HG03469 (cell line): ENCODE measurements around the gene UBE3A.

Source experiments
- ATAC-seq: cut with Tn5 transposase; IDR thresholded peaks from one replicate; pipeline ENCODE4 v1.9.1; 2021; ENCODE audit warnings: mild to moderate bottlenecking, moderate library complexity, moderate number of reproducible peaks; ENCODE audit not compliant: unreplicated experiment

The UBE3A gene

GRCh38 chr15:25406846-25407245 lies 32.0 kb downstream of the UBE3A start:
- no peak for ATAC-seq

DNA sequence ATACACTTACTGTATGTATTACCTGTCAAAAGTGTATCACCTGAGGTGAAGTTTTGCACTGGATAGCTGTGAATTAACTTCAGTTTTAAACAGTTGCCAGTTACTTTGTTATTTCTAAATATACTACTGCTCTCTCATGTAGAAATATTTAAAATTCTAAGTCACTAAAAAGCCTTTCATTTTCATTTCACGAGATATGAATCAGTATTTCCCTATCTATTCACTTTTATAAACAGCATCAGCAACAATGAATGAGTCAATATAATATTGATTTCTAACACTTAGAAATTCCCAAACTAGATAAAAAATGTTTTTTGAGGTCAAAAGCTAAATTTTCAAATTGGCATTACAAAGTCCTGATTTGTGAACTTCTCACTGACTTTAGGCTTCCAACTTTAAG lies 32.6 kb downstream of the UBE3A start:
- no peak for ATAC-seq

GRCh38 chr15:25403771-25404170 lies 35.1 kb downstream of the UBE3A start:
- ATAC-seq = no peak

DNA sequence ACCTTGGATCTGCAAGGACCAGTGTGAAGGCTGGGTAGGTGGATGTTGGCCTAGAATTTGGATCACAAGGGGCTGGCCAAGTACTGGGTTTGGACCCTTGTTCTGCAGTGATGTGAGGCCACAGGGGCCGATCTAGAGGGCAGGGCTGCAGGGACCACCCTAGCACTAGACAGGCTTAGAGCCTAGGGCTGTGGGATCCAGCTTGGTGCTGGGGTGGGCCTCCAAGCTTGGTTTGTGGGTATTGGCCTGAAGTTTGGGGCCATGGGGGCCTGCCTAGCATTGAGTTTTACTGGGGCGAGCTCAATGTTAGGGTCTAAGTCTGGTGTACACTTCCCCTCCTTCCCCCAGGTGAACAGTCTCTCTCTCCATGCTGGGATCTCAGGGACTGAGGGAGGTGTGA lies 36.5 kb downstream of the UBE3A start:
- ATAC-seq = no peak

DNA sequence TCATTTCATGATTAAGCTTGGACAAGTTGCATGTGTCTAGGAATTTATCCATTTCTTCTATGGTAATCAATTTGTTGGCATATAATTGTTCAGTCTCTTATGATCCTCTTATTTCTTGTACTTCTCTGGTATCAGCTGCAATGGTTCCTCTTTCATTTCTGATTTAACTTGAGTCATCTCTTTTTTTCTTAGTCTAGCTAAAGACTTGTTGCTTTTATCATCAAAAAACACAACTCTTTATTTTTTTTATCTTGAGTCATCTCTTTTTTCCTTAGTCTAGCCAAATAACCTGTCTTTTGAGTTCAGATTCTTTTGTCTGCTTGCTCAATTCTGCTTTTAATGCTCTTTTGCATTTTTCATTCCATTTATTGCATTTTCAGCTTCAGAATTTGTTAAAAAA lies 37.3 kb downstream of the UBE3A start:
- no peak for ATAC-seq

DNA sequence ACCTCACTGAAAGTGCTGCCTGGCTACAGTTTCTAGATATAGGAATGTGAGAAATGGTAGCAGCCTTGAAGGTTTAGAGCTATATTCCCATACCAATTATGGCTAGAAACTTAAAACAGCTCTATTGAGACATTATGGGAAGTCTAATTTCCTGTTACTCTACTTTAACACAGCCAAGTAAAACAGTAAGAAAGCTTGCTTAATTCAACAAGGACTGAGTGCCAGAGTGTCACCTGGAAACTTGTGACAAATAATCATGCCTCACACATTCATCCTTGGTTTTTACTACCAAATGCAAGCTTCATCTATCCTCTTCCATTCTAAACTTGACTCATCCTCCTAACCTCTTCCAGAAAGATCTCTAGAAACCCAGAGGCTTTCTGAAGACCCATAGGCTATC lies 41.7 kb downstream of the UBE3A start:
- no peak for ATAC-seq

DNA sequence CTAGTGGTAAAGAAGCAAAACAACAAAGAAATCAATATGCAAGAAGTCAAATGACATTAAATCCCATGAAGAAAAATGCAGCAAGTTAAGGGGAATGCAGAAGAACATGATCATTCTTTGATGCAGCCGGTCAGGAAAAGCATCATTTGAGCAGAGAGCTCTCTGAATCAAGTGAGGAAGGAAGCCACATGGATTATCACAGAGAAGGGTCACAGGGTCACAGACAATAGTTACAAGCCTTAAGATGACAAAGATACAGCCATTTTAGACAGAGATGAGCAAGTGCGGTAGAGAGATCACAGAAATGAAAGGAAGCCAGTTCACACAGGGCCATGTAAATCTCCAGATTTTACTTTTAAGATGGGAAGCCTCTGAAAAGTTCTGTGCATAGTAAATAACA lies 43.9 kb downstream of the UBE3A start:
- ATAC-seq = no peak

DNA sequence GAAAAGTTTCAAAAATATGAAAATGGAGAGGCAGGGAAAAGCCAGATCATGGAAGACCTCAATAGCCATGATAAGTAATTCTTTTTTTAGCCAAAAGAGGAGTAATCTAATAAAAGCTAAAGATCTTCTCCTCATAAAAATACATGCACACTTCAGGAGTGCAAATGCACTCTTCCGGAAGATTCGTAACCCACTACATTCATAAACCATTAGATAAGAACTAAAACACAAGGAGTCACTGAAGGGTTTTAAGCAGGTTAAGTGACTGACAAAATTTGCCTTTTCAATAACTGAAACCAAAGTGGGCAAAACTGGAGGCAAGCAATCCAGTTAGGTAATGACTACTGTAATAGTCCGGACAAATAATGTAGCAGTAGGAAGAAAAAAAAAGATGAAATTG lies 46.0 kb downstream of the UBE3A start:
- ATAC-seq = no peak

- ATAC-seq = no peak
Observed at GRCh38 chr15:25391971-25392721, 46.7 kb downstream of the UBE3A start.

GRCh38 chr15:25385986-25386385 lies 52.8 kb downstream of the UBE3A start:
- ATAC-seq = no peak

DNA sequence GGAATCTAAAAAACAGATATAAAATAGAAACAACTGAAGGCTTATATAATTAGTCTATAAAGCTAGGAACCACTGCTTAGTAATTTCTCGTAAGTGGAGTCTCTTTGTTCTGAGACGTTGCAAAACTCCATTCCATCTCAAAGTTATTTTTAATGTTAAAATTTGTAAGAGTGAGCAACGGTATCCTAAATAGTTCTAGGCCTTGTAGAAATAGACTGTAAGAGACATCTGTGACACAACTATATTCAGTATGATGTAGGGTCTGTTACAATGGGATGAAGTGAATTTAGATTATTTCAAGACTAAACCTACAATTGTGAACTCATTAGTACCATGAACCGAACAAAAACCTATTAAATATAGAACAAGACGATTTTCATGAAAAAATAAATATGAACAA lies 57.2 kb downstream of the UBE3A start:
- ATAC-seq = no peak

GRCh38 chr15:25378501-25378901 lies 60.3 kb downstream of the UBE3A start:
- no peak for ATAC-seq

DNA sequence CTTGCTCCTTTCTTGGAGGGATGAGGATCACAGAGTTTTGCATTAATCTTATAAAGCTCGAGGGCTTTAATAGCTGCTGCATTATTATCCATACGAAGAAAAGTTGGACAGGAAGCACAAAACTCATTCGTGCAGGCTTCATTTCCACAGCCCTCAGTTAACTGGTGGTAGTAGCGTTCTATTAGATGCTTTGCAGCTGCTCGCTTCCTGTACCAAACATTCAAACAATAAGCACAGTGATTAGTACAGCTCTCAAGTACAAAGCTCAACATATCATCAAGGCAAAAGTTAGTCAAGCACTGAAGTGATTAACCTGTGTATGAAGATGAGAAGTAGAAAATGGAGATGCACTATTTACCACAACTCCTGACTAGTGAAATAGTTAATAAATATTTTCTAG lies 63.3 kb downstream of the UBE3A start:
- no peak for ATAC-seq

DNA sequence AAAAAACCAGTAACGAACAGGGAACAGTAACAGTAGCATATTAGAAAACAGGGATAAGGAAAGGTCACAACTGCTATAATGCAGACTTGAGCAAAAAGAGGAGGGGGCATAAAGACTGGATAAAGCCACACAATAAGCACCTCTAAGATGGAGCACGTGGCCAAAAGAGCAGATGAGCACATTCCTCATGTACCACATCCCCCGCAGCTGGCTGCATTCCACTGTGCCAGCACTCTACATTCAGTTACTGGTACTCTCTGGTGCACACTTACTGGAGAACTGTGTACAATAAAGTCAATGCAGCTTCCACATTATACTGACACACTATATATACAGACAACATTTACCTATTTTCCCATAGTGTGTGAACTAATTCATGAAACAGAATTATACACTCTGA lies 64.7 kb downstream of the UBE3A start:
- no peak for ATAC-seq

GRCh38 chr15:25372298-25372697 lies 66.5 kb downstream of the UBE3A start:
- ATAC-seq = no peak

DNA sequence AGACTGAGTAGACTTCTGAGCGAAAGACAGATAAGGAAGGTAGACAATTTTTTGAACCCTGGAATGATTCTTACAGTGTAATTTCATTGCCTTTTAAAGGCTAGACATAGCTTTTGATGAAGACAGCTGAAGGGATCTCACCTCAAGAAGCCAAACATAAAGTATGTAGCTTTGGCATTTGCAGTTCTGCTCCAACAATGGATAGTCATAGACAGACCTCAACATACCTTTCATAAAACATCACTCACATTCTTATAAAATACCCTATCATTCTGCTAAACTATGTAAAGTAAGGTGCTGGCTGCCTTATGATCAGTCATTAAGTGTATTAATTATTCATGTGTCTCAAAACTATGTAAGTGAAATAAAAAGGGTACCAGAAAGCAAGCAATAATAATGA lies 70.0 kb downstream of the UBE3A start:
- ATAC-seq = no peak

DNA sequence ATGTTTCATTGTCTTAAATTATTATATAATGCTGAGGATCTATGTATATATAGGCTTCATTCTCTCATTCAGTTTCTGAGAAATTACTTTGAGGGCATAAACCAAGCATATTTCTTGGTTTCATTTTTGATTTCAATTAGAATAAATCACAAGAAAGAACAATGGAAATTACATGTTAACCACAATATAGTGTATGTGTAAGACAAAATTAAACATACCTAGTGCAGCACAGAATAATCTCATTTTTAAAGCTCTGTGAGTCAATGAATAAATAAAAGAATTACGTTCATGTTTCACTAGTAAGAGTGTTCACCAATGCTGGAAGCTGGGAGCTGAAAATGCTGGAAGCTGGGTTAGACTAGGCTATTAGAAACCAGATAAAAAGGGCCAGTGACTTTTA lies 72.8 kb downstream of the UBE3A start:
- ATAC-seq = no peak

GRCh38 chr15:25362545-25362944 lies 76.3 kb downstream of the UBE3A start:
- no peak for ATAC-seq

DNA sequence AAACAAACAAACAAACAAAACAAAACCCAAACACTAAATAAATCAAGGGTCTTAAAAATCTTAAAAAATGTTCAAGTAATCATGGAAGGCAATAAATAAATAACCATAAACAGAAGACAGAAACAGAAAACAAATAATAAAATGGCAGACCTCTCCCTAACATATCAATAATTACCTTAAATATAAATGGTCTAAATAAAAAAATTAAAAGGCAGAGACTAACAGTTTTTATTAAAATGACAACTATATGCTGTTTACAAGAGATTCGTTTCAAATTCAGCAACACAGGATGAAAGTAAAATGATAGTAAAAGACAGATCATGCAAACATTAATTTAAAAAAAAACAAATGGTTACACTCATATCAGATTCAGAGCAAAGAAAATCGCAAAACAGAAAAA lies 91.1 kb downstream of the UBE3A start:
- ATAC-seq = no peak

DNA sequence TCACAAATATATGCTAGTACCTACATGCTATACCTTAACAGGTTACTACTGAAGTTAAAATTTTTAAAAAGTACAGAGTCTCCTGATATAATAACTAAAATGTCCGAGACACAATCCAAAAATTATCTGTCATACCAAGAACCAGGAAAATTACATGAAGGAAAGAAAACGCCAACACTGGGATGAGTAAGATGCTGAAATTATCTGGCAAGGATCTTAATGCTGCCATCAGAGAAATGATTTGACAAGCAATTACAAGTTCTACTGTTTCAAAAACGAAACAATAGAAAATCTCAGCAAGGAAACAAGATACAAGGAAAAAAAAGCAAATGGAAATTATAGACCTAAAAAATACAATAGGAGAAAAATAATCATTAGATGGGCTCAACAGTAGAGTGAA lies 92.5 kb downstream of the UBE3A start:
- no peak for ATAC-seq

DNA sequence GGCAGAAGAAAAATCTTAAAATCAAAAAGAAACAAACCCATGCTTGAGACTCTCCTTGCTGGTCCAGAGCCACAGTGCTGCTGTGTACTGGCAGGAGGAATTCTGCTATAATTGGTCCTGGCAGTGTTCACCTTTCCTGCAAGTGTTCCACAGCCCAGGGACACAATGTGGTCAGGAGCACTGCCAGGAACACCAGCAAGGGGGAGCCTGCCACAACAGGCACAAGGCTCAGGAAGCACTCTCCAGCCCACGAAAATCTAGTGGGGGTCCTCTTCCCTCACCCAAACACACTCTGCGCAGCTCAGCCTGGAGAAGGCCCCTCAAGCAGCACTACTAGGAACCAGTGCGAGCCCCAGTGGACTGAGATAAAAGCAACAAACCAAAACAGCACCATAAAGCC lies 92.9 kb downstream of the UBE3A start:
- no peak for ATAC-seq

- no peak for ATAC-seq
Observed at GRCh38 chr15:25342629-25343028, 96.2 kb downstream of the UBE3A start.

- no peak for ATAC-seq
Observed at GRCh38 chr15:25339431-25339830, 99.4 kb downstream of the UBE3A start.
